ENCODE data around the gene USP47. TPM values are rescaled to one million over a fixed set of nuclear protein-coding genes. Genes with fewer than 3 reads are reported as not detected.
A peak's percentile ranks its signal among the peaks of the same experiment; 100 is the strongest.

Gene USP47
- total RNA-seq, 3 donors from 2014 or later (not counting 1 experiment from before 2014, with no cell fraction given) = 102 to 108 (median 107) TPM

- peaks cover 23 to 27% of the 10 kb centered on the region in 2 donors for H3K4me1 Mint-ChIP-seq
- no peak for TF ChIP-seq CTCF (IDR thresholded peaks at IDR 0.05)
- no peak overlapping the region for H3K4me3 Mint-ChIP-seq
- H3K9me3 Mint-ChIP-seq = no peaks in the 10 kb centered on the region
- peaks cover 13% of the 10 kb centered on the region for H3K36me3 Mint-ChIP-seq
- H3K27ac Mint-ChIP-seq = peak overlapping the region; percentile 58 to 60
- ATAC-seq = peak in 1 of 3 donors; percentile 77
- H3K27ac ChIP-seq (ENCODE audit: low read length) = peak overlapping the region; percentile 20
- H3K36me3 ChIP-seq (ENCODE audit: control insufficient read depth, insufficient read depth, low read length) = peaks cover 24% of the 10 kb centered on the region
- no peaks in the 10 kb centered on the region for H3K27me3 Mint-ChIP-seq (ENCODE audit: low read depth in 2 of 2)
- no peaks in the 10 kb centered on the region for H3K27me3 ChIP-seq (ENCODE audit: control insufficient read depth, insufficient read depth, low read length)
- intact Hi-C loops (cut with micrococcal nuclease) = no loop called here
- no peak overlapping the region for H3K4me3 ChIP-seq (ENCODE audit: low read length)
- WGBS (ENCODE audit: insufficient coverage) = no CpG with 5 or more reads among the region's 1 CpG
- no peaks in the 10 kb centered on the region for H3K9me3 ChIP-seq (ENCODE audit: control insufficient read depth, insufficient read depth, low read length)
- peaks cover 18% of the 10 kb centered on the region for H3K4me1 ChIP-seq (ENCODE audit: control insufficient read depth, insufficient read depth, low read length)
- DNase-seq = peak in 1 of 2 donors; percentile 58
Measured at GRCh38 chr11:11960687-11961086, 118.9 kb downstream of the USP47 start.

- H3K27me3 ChIP-seq (ENCODE audit: control insufficient read depth, insufficient read depth, low read length) = no peaks in the 10 kb centered on the region
- DNase-seq = no peak
- no peak for ATAC-seq
- H3K9me3 ChIP-seq (ENCODE audit: control insufficient read depth, insufficient read depth, low read length) = no peaks in the 10 kb centered on the region
- Mint-ChIP-seq H3K27ac (peak overlapping the region; percentile 16 to 58), H3K27me3 (ENCODE audit: low read depth in 2 of 2) (peaks cover 0 to 5% of the 10 kb centered on the region in 2 donors), H3K4me3 (no peak overlapping the region), H3K9me3 (no peaks in the 10 kb centered on the region), H3K36me3 (peaks cover 5% of the 10 kb centered on the region), H3K4me1 (peaks cover 27 to 28% of the 10 kb centered on the region in 2 donors)
- no peak overlapping the region for H3K27ac ChIP-seq (ENCODE audit: low read length)
- intact Hi-C loops (cut with micrococcal nuclease) = no loop called here
- peaks cover 16% of the 10 kb centered on the region for H3K36me3 ChIP-seq (ENCODE audit: control insufficient read depth, insufficient read depth, low read length)
- H3K4me1 ChIP-seq (ENCODE audit: control insufficient read depth, insufficient read depth, low read length) = peaks cover 18% of the 10 kb centered on the region
- WGBS (ENCODE audit: insufficient coverage) = 96% methylated on average over 3 of the region's 3 CpGs
- no peak overlapping the region for H3K4me3 ChIP-seq (ENCODE audit: low read length)
- no peak for TF ChIP-seq CTCF (IDR thresholded peaks at IDR 0.05)
Measured at GRCh38 chr11:11961399-11962028, 119.7 kb downstream of the USP47 start.

- Histone ChIP-seq H3K4me1 (ENCODE audit: control insufficient read depth, insufficient read depth, low read length) (peaks cover 18% of the 10 kb centered on the region), H3K27ac (ENCODE audit: low read length) (no peak overlapping the region), H3K36me3 (ENCODE audit: control insufficient read depth, insufficient read depth, low read length) (peaks cover 5% of the 10 kb centered on the region), H3K27me3 (ENCODE audit: control insufficient read depth, insufficient read depth, low read length) (no peaks in the 10 kb centered on the region), H3K4me3 (ENCODE audit: low read length) (no peak overlapping the region), H3K9me3 (ENCODE audit: control insufficient read depth, insufficient read depth, low read length) (no peaks in the 10 kb centered on the region)
- Mint-ChIP-seq H3K27ac (no peak overlapping the region), H3K36me3 (no peaks in the 10 kb centered on the region), H3K27me3 (ENCODE audit: low read depth in 2 of 2) (peaks cover 0 to 5% of the 10 kb centered on the region in 2 donors), H3K4me1 (peaks cover 27 to 32% of the 10 kb centered on the region in 2 donors), H3K9me3 (no peaks in the 10 kb centered on the region), H3K4me3 (no peak overlapping the region)
- intact Hi-C loops (cut with micrococcal nuclease) = no loop called here
- no peak for ATAC-seq
- WGBS (ENCODE audit: insufficient coverage) = 96% methylated on average over 7 of the region's 7 CpGs
- TF ChIP-seq CTCF (IDR thresholded peaks at IDR 0.05) = no peak
- no peak for DNase-seq
Measured at GRCh38 chr11:11963067-11963466, 121.3 kb downstream of the USP47 start.

Measured in natural killer cell (primary cell).